Ascending aorta (tissue), 2 donors: ENCODE measurements around the gene TRIO. TPM values are rescaled to one million over a fixed set of nuclear protein-coding genes. Genes with fewer than 3 reads are reported as not detected.
A peak's percentile ranks its signal among the peaks of the same experiment; 100 is the strongest.

Experiments used
- DNase-seq, 2 donors: peaks; one replicate each; pipeline ENCODE4 v3.0.0-alpha.2; 2019; ENCODE audit warnings: low spot score in 2 of 2
- H3K27ac ChIP-seq, 2 donors: fragments of 200-600 bp; sonication (generic); one replicate each; pipeline ENCODE4 v1.5.1; 2016 to 2017; ENCODE audit warnings: mild to moderate bottlenecking in 1 of 2
- H3K27me3 ChIP-seq: fragments of 200-600 bp; sonication (generic); one replicate; pipeline ENCODE4 v1.5.1; 2017
- H3K36me3 ChIP-seq, 2 donors: fragments of 200-600 bp; sonication (generic); one replicate each; pipeline ENCODE4 v1.5.1; 2016
- H3K4me1 ChIP-seq, 2 donors: fragments of 200-600 bp; sonication (generic); one replicate each; pipeline ENCODE4 v1.5.1; 2016 to 2017; ENCODE audit warnings: mild to moderate bottlenecking in 1 of 2
- H3K4me3 ChIP-seq, 2 donors: fragments of 200-600 bp; sonication (generic); one replicate each; pipeline ENCODE4 v1.5.1; 2016 to 2017; ENCODE audit warnings: mild to moderate bottlenecking in 1 of 2
- H3K9me3 ChIP-seq, 2 donors: fragments of 200-600 bp; sonication (generic); one replicate each; pipeline ENCODE4 v1.5.1; 2016
- intact Hi-C: fragments of 100-400 bp; cut with DNase I; formaldehyde crosslinking; loops from one replicate; pipeline ENCODE4 v1.15.1; 2023
- total RNA-seq: library from RNA; depleted of rRNA; stranded (reverse); fragments of >200 nt; gene quantifications from one replicate; pipeline ENCODE4 v1.1.0, GENCODE V29; 2016
- TF ChIP-seq, protein P1 (sequence below), 3 experiments: fragments of 200-600 bp in 2 of 3; fragments of 450-650 bp in 1 of 3; sonication (generic) in 2 of 3; IDR thresholded peaks; one replicate each; pipeline ENCODE4 v1.5.1; 2016 to 2019; ENCODE audit warnings: antibody characterized with exemption in 3 of 3, mild to moderate bottlenecking in 1 of 3, moderate library complexity in 1 of 3

TRIO gene
- total RNA-seq, 1 donor from 2014 or later = 262 TPM

DNA sequence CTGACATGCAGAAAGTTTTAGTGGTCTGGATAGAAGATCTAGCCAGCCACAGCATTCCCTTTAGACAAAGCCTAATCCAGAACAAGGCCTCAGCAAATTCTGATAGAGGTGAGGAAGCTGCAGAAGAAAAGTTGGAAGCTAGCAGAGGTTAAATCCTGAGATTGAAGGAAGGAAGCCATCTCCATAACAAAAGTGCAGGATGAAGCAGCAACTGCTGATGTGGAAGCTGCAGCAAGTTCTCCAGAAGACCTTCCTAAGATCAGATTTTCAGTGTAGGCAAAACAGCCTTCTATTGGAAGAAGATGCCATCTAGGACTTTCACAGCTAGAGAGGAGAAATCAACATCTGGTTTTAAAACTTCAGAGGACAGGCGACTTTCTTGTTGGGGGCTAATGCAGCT, 77.5 kb downstream of the TRIO start:
- Histone ChIP-seq H3K4me1 (peaks cover 14 to 21% of the 10 kb centered on the region in 2 donors), H3K27ac (peak overlapping the region in 1 of 2 donors; percentile 23), H3K9me3 (no peaks in the 10 kb centered on the region), H3K27me3 (no peaks in the 10 kb centered on the region), H3K4me3 (no peak overlapping the region), H3K36me3 (no peaks in the 10 kb centered on the region)
- TF ChIP-seq, protein P1, sequence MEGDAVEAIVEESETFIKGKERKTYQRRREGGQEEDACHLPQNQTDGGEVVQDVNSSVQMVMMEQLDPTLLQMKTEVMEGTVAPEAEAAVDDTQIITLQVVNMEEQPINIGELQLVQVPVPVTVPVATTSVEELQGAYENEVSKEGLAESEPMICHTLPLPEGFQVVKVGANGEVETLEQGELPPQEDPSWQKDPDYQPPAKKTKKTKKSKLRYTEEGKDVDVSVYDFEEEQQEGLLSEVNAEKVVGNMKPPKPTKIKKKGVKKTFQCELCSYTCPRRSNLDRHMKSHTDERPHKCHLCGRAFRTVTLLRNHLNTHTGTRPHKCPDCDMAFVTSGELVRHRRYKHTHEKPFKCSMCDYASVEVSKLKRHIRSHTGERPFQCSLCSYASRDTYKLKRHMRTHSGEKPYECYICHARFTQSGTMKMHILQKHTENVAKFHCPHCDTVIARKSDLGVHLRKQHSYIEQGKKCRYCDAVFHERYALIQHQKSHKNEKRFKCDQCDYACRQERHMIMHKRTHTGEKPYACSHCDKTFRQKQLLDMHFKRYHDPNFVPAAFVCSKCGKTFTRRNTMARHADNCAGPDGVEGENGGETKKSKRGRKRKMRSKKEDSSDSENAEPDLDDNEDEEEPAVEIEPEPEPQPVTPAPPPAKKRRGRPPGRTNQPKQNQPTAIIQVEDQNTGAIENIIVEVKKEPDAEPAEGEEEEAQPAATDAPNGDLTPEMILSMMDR (IDR thresholded peaks at IDR 0.05) = no peak
- DNase-seq = no peak
- intact Hi-C loops = no loop called here

DNA sequence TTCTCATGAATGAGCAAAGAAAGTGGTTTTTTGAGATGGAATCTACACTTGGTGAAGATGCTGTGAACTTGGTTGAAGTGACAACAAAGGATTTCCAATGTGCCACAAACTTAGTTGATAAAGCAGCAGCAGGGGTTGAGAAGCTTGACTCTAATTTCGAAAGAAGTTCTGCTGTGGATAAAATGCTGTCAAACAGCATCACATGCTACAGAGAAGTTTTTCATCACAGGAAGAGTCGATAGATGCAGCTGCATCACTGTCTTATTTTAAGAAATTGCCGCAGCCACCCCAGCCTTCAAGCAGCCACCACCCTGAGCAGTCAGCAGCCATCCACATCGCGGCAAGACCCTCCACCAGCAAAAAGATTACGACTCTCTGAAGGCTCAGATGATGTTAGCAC, 78.6 kb downstream of the TRIO start:
- no peak overlapping the region for H3K27ac ChIP-seq
- no peaks in the 10 kb centered on the region for H3K36me3 ChIP-seq
- no peak for DNase-seq
- intact Hi-C loops = no loop called here
- TF ChIP-seq, protein P1 (IDR thresholded peaks at IDR 0.05) = no peak
- no peaks in the 10 kb centered on the region for H3K27me3 ChIP-seq
- no peaks in the 10 kb centered on the region for H3K9me3 ChIP-seq
- H3K4me3 ChIP-seq = no peak overlapping the region
- peaks cover 14 to 18% of the 10 kb centered on the region in 2 donors for H3K4me1 ChIP-seq

DNA sequence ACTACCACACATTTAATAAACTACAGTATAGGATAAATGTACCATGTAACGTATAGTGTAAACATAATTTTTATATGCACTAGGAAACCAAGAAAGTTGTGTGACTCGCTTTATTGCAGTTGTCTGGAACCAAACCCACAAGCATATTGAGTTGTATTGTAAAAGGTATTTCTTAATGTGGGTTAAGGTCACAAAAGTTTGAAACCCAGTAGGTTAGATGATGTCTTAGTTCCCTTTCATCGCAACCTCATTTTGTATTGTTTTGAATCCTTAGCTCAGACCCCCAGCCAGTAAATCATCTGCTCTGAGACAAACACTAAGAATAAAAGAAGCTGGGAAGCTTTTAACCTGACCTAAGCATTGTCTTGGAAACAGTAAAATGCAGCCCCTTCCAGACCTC, 79.1 kb downstream of the TRIO start:
- TF ChIP-seq, protein P1 (IDR thresholded peaks at IDR 0.05) = no peak
- H3K27ac ChIP-seq = no peak overlapping the region
- intact Hi-C loops = no loop called here
- H3K27me3 ChIP-seq = no peaks in the 10 kb centered on the region
- H3K36me3 ChIP-seq = no peaks in the 10 kb centered on the region
- peaks cover 14% of the 10 kb centered on the region in 2 donors for H3K4me1 ChIP-seq
- H3K9me3 ChIP-seq = no peaks in the 10 kb centered on the region
- DNase-seq = no peak
- H3K4me3 ChIP-seq = no peak overlapping the region

DNA sequence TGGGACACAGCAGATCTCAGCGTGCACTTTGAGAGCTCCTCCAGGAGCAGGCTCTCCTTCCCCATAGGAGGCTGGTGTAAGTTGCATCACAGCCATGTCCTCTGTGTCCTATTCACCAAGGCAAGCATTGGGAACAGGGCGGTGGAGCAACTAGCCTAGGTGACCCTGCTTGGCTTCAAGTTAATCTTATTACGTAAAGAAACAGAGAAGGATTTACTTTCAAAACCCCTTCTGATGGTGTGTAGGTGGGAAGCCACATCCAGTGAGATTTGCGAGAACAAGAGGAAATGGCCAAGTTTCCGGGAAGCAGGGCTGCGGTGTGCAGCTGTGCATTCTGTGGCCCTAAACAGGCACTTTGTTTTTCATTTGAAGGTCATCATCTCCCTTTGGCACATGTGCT, 80.2 kb downstream of the TRIO start:
- Histone ChIP-seq H3K4me1 (peaks cover 11 to 13% of the 10 kb centered on the region in 2 donors), H3K9me3 (no peaks in the 10 kb centered on the region), H3K27me3 (no peaks in the 10 kb centered on the region), H3K36me3 (no peaks in the 10 kb centered on the region), H3K4me3 (no peak overlapping the region), H3K27ac (no peak overlapping the region)
- intact Hi-C loops = no loop called here
- DNase-seq = no peak
- TF ChIP-seq, protein P1 (IDR thresholded peaks at IDR 0.05) = no peak

DNA sequence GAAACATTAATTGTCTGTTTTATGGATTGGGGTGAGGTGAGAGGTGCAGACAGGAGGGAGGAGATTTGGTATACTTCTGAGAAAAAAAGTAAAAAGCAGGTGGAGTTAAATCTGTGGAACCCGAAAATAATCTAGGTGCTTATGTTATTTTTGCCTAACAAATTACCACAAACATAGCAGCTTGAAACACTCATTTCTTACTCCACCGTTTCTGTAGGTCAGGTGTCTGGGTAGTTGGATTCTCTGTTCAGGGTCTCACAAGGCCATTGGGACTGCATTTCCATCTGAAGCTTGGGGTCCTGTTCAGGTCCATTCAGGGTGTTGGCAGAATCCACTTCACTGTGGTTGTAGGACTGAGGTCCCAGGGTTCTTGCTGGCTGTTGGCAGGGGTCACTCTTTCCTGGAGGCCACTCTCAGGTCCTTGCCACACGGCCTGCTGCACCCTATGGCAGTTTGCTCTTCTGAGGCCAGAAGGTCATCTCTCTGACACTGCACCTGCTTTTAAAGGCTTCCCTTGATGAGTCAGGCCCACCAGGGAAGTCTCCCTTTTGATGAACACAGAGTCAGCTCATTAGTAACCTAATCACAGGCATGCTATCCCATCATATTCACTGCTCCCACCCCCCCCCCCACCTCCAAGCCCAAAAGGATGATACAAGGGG, 82.2 kb downstream of the TRIO start:
- intact Hi-C loops = no loop called here
- TF ChIP-seq, protein P1 (IDR thresholded peaks at IDR 0.05) = no peak
- no peak overlapping the region for H3K4me3 ChIP-seq
- H3K36me3 ChIP-seq = no peaks in the 10 kb centered on the region
- DNase-seq = no peak
- no peaks in the 10 kb centered on the region for H3K9me3 ChIP-seq
- H3K27ac ChIP-seq = no peak overlapping the region
- H3K27me3 ChIP-seq = no peaks in the 10 kb centered on the region
- H3K4me1 ChIP-seq = peaks cover 3 to 4% of the 10 kb centered on the region in 2 donors

DNA sequence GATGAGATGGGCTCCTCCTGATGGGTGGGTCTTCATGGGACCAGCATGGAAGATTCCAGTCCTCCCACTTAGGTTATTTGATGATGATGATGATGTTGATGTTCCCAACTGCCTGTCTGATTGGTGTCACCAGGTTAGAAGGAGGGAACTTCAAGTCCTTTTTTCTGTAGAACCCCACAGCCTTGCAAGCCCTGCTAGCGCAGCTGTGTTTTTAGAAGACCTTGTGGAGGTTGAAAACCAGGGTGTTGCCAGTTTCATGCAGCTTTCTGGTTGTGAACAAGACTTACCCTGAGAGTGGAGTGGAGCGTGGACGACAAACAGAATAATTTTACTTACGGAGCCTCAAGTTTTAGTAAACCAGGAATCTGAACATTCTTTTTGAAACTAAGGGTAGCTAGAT, 83.0 kb downstream of the TRIO start:
- Histone ChIP-seq H3K27me3 (no peaks in the 10 kb centered on the region), H3K4me3 (no peak overlapping the region), H3K36me3 (no peaks in the 10 kb centered on the region), H3K27ac (no peak overlapping the region), H3K4me1 (peaks cover 0 to 3% of the 10 kb centered on the region in 2 donors), H3K9me3 (no peaks in the 10 kb centered on the region)
- TF ChIP-seq, protein P1 (IDR thresholded peaks at IDR 0.05) = no peak
- intact Hi-C loops = no loop called here
- DNase-seq = no peak
